Activated B cell treated with CpG ODN at 0.5 μM for 24 hours (primary cell): ENCODE data around the gene RASA1. TPM values are rescaled to one million over a fixed set of nuclear protein-coding genes. Genes with fewer than 3 reads are reported as not detected.
"Not testable (repeated sequence)": the region's sequence is repeated elsewhere in the genome, so short reads cannot be mapped to it uniquely, and the experiment has no call there.

Source experiments
- ATAC-seq: fragments of 200-7000 bp; cut with Tn5 transposase; one replicate; pipeline ENCODE4 v1.10.0; 2021; ENCODE audit warnings: low read depth, mild to moderate bottlenecking, moderate library complexity
- CTCF ChIA-PET: fragments of 350-600 bp; sonication (Branson Sonifier 250); formaldehyde crosslinking; loops from one replicate; lab custom pipeline; 2021; ENCODE audit warnings: antibody characterized with exemption; lab: Charles Lee
- POLR2A ChIA-PET: fragments of 350-600 bp; sonication (Branson Sonifier 250); formaldehyde crosslinking; loops from one replicate; lab custom pipeline; 2021; ENCODE audit warnings: antibody characterized with exemption; lab: Charles Lee
- DNase-seq: peaks from one replicate; pipeline ENCODE4 v3.0.0; 2022
- H3K27ac Mint-ChIP-seq: one replicate; pipeline ENCODE4 v1.8.0; 2020; ENCODE audit warnings: mixed read lengths
- H3K27me3 Mint-ChIP-seq: one replicate; pipeline ENCODE4 v1.8.0; 2021; ENCODE audit warnings: mixed read lengths
- H3K36me3 Mint-ChIP-seq: one replicate; pipeline ENCODE4 v1.8.0; 2021; ENCODE audit warnings: low read depth, mixed read lengths
- H3K4me1 Mint-ChIP-seq: one replicate; pipeline ENCODE4 v1.8.0; 2021; ENCODE audit warnings: mixed read lengths
- H3K4me3 Mint-ChIP-seq: one replicate; pipeline ENCODE4 v1.8.0; 2020; ENCODE audit warnings: mild to moderate bottlenecking, mixed read lengths
- H3K9me3 Mint-ChIP-seq: one replicate; pipeline ENCODE4 v1.8.0; 2020; ENCODE audit warnings: mixed read lengths
- CTCF ChIP-seq: fragments of 200-600 bp; IDR thresholded peaks from one replicate; pipeline ENCODE4 v1.8.0; 2022; ENCODE audit warnings: antibody characterized with exemption, mild to moderate bottlenecking
- intact Hi-C: fragments of 100-400 bp; cut with micrococcal nuclease; formaldehyde crosslinking; loops from one replicate; pipeline ENCODE4 v1.15.1; 2024
- total RNA-seq: library from RNA; stranded (reverse); gene quantifications from 2 replicates; pipeline ENCODE4 v1.2.3, GENCODE V29; 2022

Gene RASA1
- total RNA-seq, 1 donor from 2014 or later, result 28.8 TPM

GRCh38 chr5:87278590-87279100, 11.0 kb downstream of the RASA1 start:
- ChIA-PET CTCF (no interaction called here), POLR2A (interaction anchor here (0.6 to 0.7 kb wide), 2 partner anchors 29 to 50 kb away, joined by 3 to 10 read pairs; no protein-coding TSS in a partner anchor)
- TF ChIP-seq CTCF, result no peak
- Mint-ChIP-seq H3K27me3 (no peaks in the 10 kb centered on the region), H3K36me3 (peaks cover 34% of the 10 kb centered on the region), H3K27ac (no peak overlapping the region), H3K9me3 (no peaks in the 10 kb centered on the region), H3K4me1 (peaks cover 53% of the 10 kb centered on the region), H3K4me3 (no peak overlapping the region)
- ATAC-seq (no peak), DNase-seq (no peak)
- intact Hi-C loops, result no loop called here

DNA sequence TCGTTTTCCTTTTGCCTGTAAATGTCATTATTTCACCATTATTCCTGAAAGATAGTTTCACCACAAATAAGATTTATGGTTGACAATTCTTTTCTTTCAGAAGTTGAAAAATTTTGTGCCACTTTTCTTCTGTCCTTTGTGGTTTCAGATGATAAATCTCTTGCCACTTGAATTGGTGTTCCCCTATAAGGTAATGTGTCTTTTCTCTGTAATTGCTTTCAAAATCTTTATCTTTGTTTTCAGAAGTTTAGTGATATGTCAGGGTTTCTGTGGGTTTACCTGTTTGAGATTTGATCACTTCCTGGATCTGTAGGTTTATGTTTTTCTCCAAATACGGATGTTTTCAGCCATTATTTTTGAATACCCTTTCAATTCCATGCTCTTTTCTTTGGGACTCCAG, 14.6 kb downstream of the RASA1 start:
- TF ChIP-seq CTCF, result no peak
- H3K4me1 Mint-ChIP-seq, result peaks cover 32% of the 10 kb centered on the region
- POLR2A ChIA-PET, result no interaction called here
- H3K36me3 Mint-ChIP-seq, result peaks cover 38% of the 10 kb centered on the region
- H3K4me3 Mint-ChIP-seq, result no peak overlapping the region
- intact Hi-C loops, result loop anchor here (2.0 kb wide), 1 partner anchor 13 kb away; no protein-coding TSS in a partner anchor
- no peak for DNase-seq
- ATAC-seq, result no peak
- no peaks in the 10 kb centered on the region for H3K27me3 Mint-ChIP-seq
- CTCF ChIA-PET, result no interaction called here
- no peak overlapping the region for H3K27ac Mint-ChIP-seq
- H3K9me3 Mint-ChIP-seq, result no peaks in the 10 kb centered on the region

DNA sequence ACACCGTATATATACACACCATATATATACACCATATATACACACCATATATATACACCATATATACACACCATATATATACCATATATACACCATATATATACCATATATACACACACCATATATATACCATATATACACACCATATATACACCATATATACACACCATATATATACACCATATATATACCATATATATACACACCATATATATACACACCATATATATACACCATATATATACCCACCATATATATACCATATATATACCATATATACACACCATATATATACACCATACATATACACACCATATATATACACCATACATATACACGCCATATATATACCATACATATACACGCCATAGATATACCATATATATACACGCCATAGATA, 19.6 kb downstream of the RASA1 start:
- peaks cover 24% of the 10 kb centered on the region for H3K4me1 Mint-ChIP-seq
- H3K9me3 Mint-ChIP-seq, CTCF ChIA-PET, H3K4me3 Mint-ChIP-seq, DNase-seq, ATAC-seq, H3K27ac Mint-ChIP-seq, POLR2A ChIA-PET, H3K27me3 Mint-ChIP-seq, intact Hi-C loops: not testable (repeated sequence)
- H3K36me3 Mint-ChIP-seq, result peaks cover 39% of the 10 kb centered on the region

DNA sequence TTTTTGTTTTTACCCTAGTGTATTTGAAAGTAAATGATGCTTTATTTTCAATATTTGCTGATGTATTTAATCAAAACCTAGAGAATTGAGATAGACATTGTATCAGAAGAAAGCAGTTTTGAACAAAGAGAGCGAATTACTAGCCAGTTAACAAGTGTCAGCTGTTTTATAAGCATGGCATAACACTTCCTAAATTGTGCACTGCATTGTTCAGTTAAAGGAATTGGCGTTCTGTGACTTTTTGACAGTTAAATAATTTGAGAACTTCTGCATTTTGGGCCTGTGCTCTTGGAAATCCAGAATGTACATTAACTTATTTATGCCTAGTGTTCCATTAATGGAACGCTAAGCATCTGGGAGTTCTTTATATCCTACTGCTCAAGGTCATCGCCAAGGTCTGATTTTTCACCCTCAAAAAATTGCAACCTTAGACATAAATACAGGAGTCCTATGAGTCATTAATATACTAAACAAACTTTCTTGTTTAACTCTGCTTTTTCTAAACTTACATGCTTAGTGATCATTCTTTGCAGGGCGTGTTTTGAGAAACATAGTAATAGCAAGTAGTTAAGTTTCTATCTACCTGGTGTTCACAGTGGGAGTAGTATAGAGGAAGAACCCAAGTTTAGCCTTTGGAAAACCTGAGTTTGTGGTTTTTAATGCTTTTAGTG, 31.1 kb downstream of the RASA1 start:
- H3K36me3 Mint-ChIP-seq, result peaks cover 18% of the 10 kb centered on the region
- no peak for DNase-seq
- H3K4me1 Mint-ChIP-seq, result peaks cover 62% of the 10 kb centered on the region
- H3K9me3 Mint-ChIP-seq, result peaks cover 2% of the 10 kb centered on the region
- H3K27me3 Mint-ChIP-seq, result no peaks in the 10 kb centered on the region
- ATAC-seq, result no peak
- intact Hi-C loops, result loop anchor here (1.0 kb wide), 1 partner anchor 9 kb away; no protein-coding TSS in a partner anchor
- no peak overlapping the region for H3K4me3 Mint-ChIP-seq
- ChIA-PET POLR2A (interaction anchor here (0.7 to 1.2 kb wide), 2 partner anchors 31 to 231 kb away, joined by 4 read pairs; partner anchors contain the start of gene RASA1), CTCF (no interaction called here)
- TF ChIP-seq CTCF, result no peak
- H3K27ac Mint-ChIP-seq, result no peak overlapping the region

GRCh38 chr5:87300176-87300575, 32.5 kb downstream of the RASA1 start:
- Mint-ChIP-seq H3K27me3 (no peaks in the 10 kb centered on the region), H3K4me3 (no peak overlapping the region), H3K9me3 (peaks cover 2% of the 10 kb centered on the region), H3K4me1 (peaks cover 51% of the 10 kb centered on the region), H3K27ac (no peak overlapping the region), H3K36me3 (peaks cover 32% of the 10 kb centered on the region)
- ChIA-PET CTCF (no interaction called here), POLR2A (no interaction called here)
- no peak for ATAC-seq
- no peak for DNase-seq
- intact Hi-C loops, result no loop called here
- no peak for TF ChIP-seq CTCF
